Activated CD4-positive, alpha-beta T cell treated with anti-CD3 and anti-CD28 coated beads for 1 hour (primary cell): ENCODE data around the gene C3orf20.
A peak's percentile ranks its signal among the peaks of the same experiment; 100 is the strongest.

Experiments
- DNase-seq: peaks from one replicate; pipeline ENCODE4 v3.0.0-alpha.2; 2020

Gene C3orf20

DNA sequence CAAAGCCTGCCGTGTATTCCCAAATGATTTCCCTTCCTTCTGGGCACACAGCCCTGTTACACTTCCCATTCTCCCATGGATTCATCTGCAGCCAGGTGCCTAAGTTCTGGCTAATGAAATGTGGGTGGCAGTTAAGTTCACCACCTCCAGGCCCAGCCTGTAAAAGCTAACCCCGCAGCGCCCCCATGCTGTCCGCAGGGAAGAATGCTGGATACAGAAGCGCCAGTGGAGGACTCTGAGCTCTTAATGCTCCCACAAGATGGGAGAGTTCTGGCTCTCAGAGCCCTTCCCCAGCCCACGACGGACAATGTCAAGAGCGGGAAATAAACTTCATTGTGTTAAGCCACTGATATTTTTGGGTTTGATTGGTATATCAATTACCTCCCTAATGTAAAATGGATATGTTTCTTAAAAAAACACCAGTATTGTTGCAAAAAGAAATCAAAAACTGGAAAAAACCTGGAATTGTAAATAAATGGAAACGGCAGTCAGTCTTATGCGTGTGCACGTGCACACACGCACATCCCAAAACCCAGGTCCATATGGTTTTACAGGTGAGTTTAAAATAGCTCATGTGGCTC, 106.1 kb downstream of the C3orf20 start:
- DNase-seq: no peak

DNA sequence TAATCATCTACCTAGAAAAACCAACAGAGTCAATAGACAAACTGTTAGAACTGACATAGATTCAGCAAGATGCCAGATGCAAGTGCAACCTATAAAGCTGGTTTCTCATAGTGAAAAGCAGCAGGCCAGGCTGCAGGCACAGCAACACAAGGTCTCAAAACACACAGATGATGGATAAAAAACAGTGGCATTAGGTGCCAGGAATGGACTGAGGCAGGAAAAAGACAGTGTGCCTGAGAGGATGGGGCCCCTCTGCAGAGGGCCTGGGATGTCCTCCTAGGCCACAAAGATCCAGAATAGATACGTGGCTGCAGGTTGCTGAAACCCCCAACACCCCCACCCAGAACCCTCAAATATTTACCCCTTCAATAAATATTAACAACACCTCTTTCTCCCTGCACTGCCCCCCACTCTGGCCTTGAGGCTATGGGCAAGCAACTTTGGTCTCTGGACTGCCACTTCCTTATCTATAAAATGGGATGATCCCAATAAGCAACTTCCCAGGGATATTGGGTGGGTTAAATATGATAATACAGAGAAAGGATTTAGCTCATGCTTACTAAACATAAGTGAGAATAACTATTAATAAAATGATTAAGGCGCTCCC, 108.6 kb downstream of the C3orf20 start:
- DNase-seq: no peak

DNA sequence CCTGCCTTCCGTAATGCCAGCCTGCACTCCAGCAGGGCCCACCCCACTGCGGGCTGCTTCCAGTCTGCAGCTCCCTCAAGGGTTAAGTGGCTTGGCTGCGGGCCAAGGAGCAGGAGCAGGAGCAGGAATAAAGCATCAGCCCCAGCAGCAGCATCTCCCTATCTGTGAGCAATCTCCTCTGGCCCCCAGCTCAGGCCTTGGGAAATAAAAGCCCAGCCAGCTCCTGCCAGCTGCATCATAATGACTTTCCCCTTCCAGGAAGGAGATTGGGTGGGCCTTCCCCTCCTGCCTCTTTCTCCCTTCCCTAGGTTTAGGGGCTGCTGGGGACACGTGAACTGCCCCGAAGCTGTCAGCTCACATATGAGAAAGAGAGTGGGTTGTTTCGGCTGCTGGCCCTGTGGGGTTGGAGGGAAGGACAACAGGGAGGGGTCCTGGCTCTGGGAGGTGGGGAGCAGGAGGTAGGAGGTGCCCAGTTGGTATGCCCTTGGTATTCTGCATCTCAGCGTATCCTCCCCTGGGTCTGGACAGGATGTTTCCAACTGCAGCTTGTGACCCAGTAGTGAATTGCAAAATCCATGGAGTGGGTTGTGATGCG, 109.2 kb downstream of the C3orf20 start:
- DNase-seq: no peak

DNA sequence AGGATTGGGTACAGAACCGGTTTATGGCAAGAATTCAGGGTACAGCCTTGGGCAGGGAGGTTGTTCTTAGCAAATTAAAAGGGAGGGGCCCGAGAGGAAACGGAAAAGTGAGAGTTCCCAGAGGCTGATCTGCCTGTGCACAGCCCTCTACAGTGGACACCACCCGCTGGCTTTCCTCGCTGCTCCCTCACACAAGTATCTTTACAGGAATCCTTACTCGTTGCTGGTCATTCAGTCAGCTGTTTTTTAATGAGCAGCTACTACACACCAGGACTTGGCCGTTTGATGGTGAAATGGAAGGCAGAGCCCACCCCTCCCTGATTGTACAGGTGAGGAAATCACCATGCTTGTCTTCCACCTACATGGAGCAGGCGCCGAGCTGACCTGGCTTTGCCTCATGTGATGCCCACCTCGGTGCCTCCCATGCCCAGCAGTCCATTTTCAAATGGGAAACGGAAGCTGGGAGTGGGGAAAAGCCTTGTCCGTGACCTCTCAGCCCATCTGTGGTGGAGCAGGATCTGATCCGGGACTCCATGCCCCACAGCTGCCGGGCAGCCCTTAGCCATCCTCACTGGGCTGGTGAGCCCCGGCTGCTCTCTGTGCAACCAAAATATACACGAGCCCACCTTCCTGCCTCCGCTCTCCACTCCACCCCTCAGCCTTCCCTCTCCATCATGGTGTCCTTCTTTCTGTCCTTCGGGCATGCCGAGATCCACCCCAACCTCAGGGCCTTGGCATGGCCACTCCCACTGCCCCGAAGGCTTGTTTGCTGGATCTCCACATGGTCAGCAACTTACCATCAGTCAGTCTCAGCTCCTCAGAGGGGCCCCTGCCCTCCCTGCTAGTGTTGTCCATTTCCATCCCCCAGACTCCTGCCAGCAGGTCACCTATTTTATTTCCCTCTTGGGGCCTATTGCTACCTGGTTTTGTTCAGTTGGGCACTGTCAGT, 110.5 kb downstream of the C3orf20 start:
- DNase-seq: no peak

DNA sequence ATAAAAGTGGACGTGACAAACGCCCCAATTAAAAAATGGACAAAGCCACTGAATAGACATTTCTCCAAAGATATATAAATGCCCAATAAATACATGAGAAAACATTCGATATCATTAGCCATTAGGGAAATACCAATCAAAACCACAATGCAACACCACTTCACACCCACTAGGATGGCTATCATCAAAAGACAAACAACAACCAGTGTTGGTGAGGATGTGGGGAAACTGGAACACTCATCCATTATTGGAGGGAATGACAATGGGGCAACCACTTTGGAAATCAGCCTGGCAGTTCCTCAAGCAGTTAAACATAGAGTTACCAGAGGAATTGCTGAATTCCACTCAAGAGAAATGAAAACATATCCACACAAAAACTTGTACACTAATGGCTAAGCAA, 111.4 kb downstream of the C3orf20 start:
- DNase-seq: no peak

DNA sequence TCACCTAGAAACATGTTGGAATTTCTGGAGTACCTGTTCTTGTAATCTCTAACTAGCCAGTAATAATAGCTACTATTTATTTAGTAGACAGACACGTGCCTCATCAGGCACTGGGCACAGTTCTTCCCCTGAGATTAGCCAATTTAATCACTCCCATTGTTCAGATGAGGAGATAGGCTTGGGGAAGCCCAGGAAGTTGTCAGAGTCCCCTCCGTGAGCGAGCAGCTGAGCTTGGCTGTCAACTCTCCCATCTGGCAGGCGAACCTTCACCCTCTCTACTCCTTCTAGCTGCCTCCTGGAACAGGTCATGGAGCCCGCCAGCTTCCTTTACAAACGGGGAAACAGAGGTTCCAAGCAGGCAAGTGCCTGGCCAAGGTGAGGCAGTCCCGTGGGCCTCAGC, 112.7 kb downstream of the C3orf20 start:
- no peak for DNase-seq

DNA sequence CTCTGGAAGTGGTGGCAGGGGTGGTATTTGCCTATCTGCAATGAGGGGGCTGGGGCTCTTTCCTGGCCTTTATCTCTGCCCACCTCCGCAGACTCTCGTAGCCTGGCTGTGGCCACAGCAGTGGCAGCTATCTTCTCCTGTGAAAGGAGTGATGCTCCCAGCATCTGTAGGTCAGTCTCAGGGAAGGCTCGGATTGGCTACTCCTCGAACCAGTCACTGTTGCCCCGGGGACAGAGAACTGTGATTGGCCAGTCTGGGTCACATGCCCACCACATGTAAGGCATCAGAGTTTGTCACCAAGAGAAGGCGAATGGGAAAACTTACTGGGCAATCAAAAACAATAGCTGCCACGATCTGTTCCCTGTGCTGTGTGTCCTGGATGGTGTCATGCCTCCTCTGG, 113.7 kb downstream of the C3orf20 start:
- DNase-seq: no peak

DNA sequence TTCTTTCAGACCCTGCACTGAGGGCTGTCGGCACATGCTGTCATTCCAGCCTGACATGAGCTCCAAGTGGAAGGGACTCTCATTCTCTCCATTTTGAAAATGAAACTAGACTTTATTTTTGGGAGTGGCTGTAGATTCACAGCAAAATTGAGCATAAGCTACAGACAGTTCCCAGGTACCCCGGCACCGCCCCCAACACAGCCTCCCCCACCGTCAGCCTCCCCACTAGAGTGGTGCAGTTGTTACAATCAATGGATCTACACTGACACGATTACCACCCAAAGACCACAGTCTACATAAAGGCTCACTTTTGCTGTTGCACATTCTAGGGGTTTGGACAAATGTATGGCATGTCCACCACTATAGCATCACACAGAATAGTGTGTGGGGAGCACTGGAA, 114.3 kb downstream of the C3orf20 start:
- DNase-seq: no peak

DNA sequence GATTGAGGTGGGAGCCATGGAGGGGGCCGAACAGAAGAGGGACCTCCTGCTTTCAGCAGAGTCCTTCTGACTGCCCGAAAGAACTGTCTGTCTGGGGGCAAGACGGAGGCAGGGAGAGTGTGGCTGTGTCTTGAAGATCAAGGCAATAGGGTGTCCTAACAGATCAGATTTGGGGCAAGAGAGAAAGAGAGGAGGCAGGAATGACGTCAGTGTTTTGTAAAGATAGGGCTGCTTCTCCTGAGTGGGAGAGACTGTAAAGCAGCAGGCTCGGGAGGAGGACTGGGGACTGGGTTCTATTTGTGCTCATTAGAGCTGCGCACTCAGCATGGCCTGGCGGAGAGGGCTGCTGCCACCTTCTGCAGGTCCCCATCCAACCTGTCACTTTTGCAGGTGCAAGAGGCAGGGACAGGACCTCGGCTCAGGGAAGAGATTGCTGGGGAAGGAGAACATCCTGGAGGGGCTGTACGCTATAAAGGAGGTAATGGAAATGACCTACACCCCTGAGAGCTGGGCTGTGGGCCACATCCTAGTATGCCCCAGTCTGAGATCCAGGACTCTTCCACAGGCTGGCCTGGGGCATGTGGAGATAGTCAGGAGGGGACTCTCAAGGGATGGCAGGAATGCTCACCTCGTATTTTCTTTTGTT, 114.8 kb downstream of the C3orf20 start:
- DNase-seq: no peak

DNA sequence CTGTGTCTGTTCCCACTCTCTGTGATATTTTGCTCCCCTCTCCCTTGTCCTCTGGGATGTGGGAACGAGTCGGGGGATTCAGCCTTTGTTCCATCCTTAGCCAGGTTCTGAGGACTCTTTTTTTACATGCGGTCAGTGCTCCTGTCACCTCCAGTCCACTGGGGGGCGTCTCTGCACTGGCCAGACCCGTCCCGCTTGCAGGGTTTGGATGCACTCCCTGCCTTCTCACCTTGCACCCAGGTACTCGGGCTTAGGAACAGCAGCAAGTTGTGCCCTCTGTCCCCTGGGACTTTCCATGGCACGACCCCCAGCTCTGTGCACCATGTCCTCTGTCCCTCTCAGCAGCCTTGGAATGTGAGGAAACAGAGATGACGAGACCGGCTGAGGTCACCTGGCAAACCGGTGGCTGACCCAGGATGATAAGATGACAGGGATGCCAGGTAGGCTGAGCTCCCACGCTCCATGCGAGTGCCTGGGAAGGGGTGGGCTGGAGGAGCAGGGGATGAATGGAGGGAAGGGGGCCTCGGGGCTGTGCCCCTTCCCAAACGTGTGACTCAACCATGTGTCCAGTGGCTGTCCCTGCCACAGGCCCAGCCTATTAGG, 116.5 kb downstream of the C3orf20 start:
- DNase-seq: peak; percentile 17

DNA sequence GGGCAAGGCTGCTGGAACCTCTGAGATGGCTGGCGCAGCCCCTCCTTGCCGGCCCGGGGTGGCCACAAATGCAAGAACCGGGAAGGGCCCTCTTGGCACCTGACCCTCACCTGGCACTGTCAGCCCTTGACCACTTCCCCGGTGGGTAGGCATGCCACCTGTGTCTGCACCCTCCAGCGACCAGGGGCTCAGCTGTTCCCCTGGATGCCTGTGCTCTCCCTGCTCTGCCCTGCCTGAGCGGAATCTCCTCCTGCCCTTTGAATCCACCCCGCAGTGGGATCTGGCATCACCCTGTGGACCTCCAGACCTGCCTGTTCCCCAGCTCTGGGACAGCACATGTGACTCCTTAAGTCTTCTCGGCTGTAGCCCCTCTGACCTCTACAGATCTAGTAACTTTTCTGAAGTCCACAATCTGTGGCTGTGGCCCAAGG, 117.8 kb downstream of the C3orf20 start:
- DNase-seq: no peak

DNA sequence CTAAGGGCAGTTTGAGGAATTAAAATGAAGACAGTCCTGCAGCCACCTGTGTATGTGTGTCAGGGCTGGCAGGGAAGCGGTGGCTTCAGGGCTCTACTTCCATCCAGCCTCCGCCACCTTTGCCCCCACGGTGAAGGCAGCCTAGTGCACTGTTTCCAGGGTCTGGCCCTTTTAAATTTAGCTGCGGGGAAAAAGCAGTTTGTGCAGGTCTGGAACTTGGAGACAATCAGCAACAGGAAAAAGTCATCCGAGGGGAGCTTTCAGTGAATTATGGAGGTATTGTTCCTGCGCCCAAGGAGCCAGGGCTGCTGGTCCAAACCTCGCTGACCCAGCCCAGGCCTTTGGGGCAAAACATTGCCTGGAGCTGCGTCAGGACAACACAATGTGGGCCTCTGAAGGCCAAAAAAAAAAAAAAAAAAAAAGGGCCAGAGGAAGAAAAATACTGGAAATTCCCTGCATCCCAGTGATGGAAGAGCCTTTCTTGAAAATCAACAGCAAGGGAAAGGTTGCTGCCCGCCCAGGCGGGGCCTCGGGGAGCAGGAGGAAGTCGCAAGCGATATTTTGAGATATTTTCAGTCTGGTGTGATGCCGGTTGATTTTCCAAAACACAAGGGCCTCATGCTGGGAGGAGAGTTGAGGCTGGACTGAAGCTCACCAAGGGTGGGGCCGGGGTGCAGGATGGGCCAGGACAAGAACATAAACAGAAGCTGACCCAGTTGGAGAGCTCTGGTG, 118.4 kb downstream of the C3orf20 start:
- DNase-seq: no peak

DNA sequence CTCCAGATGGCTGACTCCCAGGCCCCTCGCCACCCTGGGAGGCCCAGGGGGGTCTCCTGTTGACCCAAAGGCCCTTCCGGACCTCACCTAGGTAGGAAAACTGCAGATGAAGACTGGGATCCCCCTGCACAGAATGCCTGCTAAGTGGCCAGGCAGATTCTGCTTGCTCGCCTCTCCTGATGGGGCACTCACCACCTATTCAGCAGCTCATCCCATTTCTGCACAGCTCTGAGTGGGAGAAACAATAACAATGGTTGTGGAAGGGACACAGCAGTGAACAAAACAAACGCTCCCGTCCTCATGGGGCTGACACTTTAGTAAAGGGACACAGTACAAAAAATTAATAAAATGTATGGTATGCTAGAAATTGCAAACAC, 118.9 kb downstream of the C3orf20 start:
- no peak for DNase-seq

DNA sequence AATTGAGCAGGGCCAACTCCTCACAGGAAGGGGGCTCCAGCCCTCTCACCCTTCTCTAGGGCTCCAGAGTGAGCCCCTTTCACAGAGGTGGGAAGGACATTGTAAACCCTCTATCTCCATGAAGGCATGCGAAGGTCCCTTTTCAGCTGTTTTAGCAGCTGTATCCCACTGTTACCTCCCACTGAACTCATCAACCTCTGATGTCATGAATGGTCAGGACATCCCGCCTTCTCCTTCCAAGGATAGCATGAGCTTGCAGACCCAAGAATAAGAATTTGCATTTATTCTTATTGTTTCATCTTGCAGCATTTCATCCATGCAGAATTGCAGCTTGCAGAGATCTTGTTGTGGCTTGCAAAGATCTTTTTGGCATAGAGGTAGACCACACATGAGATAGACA, 119.5 kb downstream of the C3orf20 start:
- DNase-seq: no peak

DNA sequence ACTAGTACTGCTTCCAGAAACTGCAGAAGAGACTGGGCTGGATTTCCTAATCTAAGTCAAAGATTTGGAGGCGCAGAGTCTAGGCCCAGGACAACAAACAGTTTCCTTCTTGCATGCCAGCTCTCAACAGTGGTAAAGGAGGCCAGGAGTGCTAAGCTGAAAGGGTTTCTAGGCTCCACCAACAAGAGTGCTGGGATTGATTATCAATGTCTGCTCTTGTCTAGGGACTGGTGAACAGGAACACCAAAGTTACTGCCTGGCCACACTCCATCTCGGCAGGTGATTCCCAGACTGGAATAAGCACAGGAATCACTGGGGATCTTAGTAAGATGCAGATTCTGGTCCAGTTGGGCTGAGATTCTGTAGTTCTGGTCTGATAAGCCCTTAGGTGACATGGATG, 121.1 kb downstream of the C3orf20 start:
- no peak for DNase-seq

DNA sequence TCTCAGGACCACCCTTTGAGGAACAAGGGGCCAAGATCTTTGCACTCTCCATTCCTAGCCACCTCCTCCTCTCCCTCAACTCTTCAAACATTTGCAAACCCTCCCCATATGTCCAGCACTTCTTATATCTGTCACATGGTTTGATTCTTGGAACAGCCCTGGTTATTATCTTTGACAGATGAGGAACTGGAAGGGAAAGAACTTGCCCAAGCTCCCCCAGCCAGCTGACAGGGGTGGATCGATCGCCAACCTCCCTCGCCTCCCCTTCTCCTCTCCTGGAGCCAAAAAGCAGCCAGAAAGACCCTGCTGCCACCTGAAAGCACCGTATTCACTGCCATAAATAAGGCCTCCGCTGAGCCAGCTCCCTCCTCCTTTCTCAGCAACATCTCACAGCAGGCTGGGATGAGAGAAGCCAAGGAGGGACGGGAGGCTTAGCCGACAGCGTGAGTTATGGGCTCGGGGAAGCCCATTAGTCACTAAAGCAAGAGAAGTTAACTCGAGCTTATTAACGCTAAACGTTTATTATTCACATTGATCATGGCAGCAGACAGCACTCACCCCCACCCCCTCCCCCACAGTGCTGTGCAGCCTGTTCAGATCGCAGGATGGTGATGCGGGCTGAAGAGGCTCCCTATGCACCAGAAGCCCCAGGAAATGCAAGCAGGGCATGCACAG, 121.6 kb downstream of the C3orf20 start:
- no peak for DNase-seq

DNA sequence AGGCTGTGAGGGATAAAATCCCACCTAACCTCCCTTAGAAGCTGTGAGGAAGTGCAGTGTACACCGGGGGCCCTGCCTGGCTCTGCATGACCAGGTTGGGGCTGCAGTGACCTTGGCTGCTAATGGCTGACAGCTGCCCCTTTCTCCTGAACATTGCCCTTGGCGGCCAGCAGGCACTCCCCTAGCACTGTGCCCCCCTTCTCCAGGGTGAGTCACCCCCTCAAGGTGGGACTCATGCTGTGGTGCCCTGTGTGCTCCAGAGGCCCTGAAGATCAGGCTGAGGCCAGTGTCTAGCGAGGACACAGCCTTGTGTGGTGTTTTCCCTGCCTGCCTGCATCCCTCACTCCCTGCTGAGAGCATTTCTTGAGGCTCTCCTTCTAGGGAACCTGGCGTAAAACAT, 122.8 kb downstream of the C3orf20 start:
- no peak for DNase-seq

DNA sequence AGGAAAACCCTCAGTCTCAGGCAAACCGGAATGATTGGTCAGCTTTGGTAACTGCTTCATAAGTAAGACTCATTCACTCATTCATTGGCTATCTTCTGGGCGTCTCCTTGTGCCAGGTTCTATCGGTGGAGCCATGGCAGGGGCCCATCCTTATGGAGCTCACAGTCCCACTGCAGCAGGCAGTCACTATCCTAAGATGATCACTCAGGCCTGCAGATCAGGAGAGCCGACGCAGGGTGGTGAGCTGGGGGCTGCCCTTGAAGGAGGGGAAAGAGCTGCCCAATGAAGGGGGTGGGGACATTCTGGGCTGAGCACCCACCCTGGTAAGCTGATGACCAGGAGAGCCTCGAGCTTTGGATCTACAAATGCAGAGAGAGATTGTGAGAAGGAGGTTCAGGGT, 123.3 kb downstream of the C3orf20 start:
- no peak for DNase-seq

DNA sequence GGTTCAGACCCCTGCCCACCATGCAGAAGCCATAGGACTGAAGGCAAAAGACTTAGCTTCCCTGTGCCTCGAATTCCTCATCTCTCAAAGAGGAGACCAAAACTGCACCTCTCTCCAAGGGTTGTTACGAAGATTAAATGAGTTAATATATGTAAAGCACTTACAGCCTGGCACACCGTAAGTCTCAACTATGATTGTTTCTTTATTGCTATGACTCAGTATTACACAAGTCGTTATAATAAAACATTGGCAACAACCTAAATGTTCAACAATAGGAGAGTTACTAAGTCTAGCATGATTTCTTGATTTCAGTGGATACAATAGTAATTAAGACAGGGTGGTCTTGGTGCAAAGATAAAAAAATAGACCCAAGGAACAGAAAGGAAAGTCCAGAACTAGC, 124.2 kb downstream of the C3orf20 start:
- DNase-seq: no peak

DNA sequence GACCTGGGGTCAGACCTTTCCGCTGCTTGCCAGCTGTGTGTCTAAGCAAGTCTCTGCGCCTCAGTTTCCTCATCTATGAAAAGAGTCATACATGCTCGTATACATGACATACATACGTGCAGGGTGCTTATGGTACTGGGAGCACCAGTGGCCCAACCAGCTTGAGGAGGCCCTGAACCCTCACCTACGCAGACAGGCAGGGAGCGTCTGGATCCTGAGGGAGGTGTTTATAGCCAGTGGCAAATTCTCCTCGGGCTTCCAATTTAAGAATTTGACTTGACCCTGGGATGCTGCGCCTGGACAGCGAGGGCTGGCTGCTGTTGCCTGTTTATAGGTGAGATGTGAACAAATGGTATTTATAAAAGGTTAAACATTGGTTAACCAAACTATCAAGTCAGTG, 126.1 kb downstream of the C3orf20 start:
- DNase-seq: no peak

DNA sequence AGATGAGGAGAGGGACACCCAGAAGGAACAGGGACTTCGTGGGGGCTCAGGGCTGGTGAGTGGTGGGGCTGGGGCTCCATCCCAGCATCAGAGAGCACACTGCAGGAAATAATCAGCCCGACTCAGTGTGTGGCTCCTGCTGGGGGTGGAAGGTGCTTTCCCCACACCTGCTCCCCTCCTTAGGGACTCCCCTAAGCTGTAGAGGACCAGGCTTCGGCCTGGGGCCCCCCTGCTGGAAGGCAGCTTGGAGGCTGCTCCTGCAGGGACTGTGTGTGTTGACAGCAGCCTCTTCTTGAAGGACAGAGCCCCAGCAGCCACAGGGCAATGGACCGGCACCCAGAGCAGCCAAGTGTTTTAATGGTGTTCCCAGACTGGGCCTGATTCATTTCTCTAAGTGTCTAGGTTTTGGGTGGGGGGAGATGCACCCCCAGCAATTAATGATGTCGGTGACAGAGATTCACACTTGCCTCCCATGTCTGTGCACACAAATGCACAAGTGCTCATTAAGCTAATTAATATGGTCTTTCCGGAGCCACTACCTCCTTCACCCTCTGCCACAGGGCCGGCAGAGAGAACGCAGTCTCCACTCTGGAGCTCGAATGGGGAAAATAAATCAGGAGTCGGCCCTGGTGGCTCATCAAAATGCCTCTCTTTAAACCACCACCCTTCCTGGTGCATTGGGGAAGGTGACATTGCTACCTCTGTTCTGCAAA, 126.9 kb downstream of the C3orf20 start:
- no peak for DNase-seq
